Astrocyte (in vitro differentiated cells and primary cell): ENCODE data around the gene COA7. TPM values are rescaled to one million over a fixed set of nuclear protein-coding genes. Genes with fewer than 3 reads are reported as not detected.
"Not testable (repeated sequence)": the region's sequence is repeated elsewhere in the genome, so short reads cannot be mapped to it uniquely, and the experiment has no call there.

Experiments used
- DNase-seq: peaks from one replicate; pipeline ENCODE4 v3.0.0-alpha.2; 2010; ENCODE audit warnings: low read depth
- FAIRE-seq: peaks from 2 replicates; lab custom pipeline; 2011; peaks lifted over from hg19 to GRCh38; lab: Jason Lieb, UNC
- H2AFZ ChIP-seq: 2 replicates; pipeline ENCODE4 v1.6.0; 2012; ENCODE audit warnings: low read depth, low read length, inconsistent platforms
- H3K27ac ChIP-seq: 2 replicates; pipeline ENCODE4 v1.5.1; 2011; ENCODE audit warnings: low read depth, low read length, inconsistent platforms
- H3K27me3 ChIP-seq: 2 replicates; pipeline ENCODE4 v1.6.0; 2011; ENCODE audit warnings: low read length, inconsistent platforms; ENCODE audit not compliant: insufficient read depth
- H3K36me3 ChIP-seq: 2 replicates; pipeline ENCODE4 v1.5.1; 2011; ENCODE audit warnings: low read length, inconsistent platforms; ENCODE audit not compliant: insufficient read depth
- H3K4me1 ChIP-seq: 2 replicates; pipeline ENCODE4 v1.5.1; 2011; ENCODE audit warnings: low read length, inconsistent platforms; ENCODE audit not compliant: insufficient read depth
- H3K4me2 ChIP-seq: 2 replicates; pipeline ENCODE4 v1.6.0; 2012; ENCODE audit warnings: low read length, inconsistent platforms
- H3K4me3 ChIP-seq: 2 replicates; pipeline ENCODE4 v1.5.1; 2011; ENCODE audit warnings: low read depth, mild to moderate bottlenecking, low read length, inconsistent platforms; ENCODE audit not compliant: insufficient read depth
- H3K79me2 ChIP-seq: 2 replicates; pipeline ENCODE4 v1.6.0; 2012; ENCODE audit warnings: mild to moderate bottlenecking, low read length, inconsistent platforms; ENCODE audit not compliant: insufficient read depth
- H3K9ac ChIP-seq: 2 replicates; pipeline ENCODE4 v1.6.0; 2012; ENCODE audit warnings: mild to moderate bottlenecking, low read length, inconsistent platforms
- H3K9me3 ChIP-seq: 2 replicates; pipeline ENCODE4 v1.5.1; 2012; ENCODE audit warnings: low read depth, mild to moderate bottlenecking, low read length, inconsistent platforms; ENCODE audit not compliant: insufficient read depth
- H4K20me1 ChIP-seq: 2 replicates; pipeline ENCODE4 v1.6.0; 2012; ENCODE audit warnings: low read length, inconsistent platforms; ENCODE audit not compliant: insufficient read depth
- H3K27ac Mint-ChIP-seq: one replicate; pipeline ENCODE4 v1.8.0; 2021; ENCODE audit warnings: mild to moderate bottlenecking, mixed read lengths; ENCODE audit not compliant: unreplicated experiment
- H3K27me3 Mint-ChIP-seq: one replicate; pipeline ENCODE4 v1.8.0; 2021; ENCODE audit warnings: low read depth, mixed read lengths; ENCODE audit not compliant: unreplicated experiment
- H3K36me3 Mint-ChIP-seq: one replicate; pipeline ENCODE4 v1.8.0; 2021; ENCODE audit warnings: low read depth, mixed read lengths; ENCODE audit not compliant: unreplicated experiment
- H3K4me1 Mint-ChIP-seq: one replicate; pipeline ENCODE4 v1.8.0; 2021; ENCODE audit warnings: low read depth, mixed read lengths; ENCODE audit not compliant: unreplicated experiment
- H3K4me3 Mint-ChIP-seq: one replicate; pipeline ENCODE4 v1.8.0; 2021; ENCODE audit warnings: mild to moderate bottlenecking, moderate library complexity, mixed read lengths; ENCODE audit not compliant: unreplicated experiment
- H3K9me3 Mint-ChIP-seq: one replicate; pipeline ENCODE4 v1.8.0; 2021; ENCODE audit warnings: mild to moderate bottlenecking, mixed read lengths; ENCODE audit not compliant: unreplicated experiment
- CTCF ChIP-seq: IDR thresholded peaks from 2 replicates; pipeline ENCODE4 v1.5.1; 2011; ENCODE audit warnings: low read depth, mild to moderate bottlenecking, inconsistent platforms, low read length, moderate library complexity; ENCODE audit not compliant: insufficient read depth
- EZH2 ChIP-seq: IDR thresholded peaks from 2 replicates; pipeline ENCODE4 v1.6.1; 2012; ENCODE audit warnings: mild to moderate bottlenecking, low read length, inconsistent platforms; ENCODE audit not compliant: insufficient read depth
- total RNA-seq: library from RNA; stranded (reverse); gene quantifications from 2 replicates; pipeline ENCODE4 v1.2.1, GENCODE V29; 2021

The COA7 gene
- total RNA-seq, 1 donor from 2014 or later: 18.4 TPM

- not testable (repeated sequence) for H3K4me1 Mint-ChIP-seq
Measured at GRCh38 chr1:52686261-52686751, 11.8 kb downstream of the COA7 start.

GRCh38 chr1:52684545-52684944 is 13.6 kb downstream of the COA7 start:
- no peaks in the 10 kb centered on the region for H4K20me1 ChIP-seq
- peaks cover 19% of the 10 kb centered on the region for H3K36me3 ChIP-seq
- no peaks in the 10 kb centered on the region for H3K4me1 ChIP-seq
- no peaks in the 10 kb centered on the region for H3K27me3 ChIP-seq
- H3K9me3 ChIP-seq: no peaks in the 10 kb centered on the region
- no peaks in the 10 kb centered on the region for H3K79me2 ChIP-seq
- Mint-ChIP-seq H3K36me3 (no peaks in the 10 kb centered on the region), H3K9me3 (no peaks in the 10 kb centered on the region), H3K27me3 (no peaks in the 10 kb centered on the region), H3K27ac (no peak overlapping the region), H3K4me3 (no peak overlapping the region), H3K4me1 (no peaks in the 10 kb centered on the region)
- H2AFZ ChIP-seq: no peak overlapping the region
- no peak overlapping the region for H3K27ac ChIP-seq
- no peak overlapping the region for H3K9ac ChIP-seq
- H3K4me2 ChIP-seq: no peak overlapping the region
- TF ChIP-seq CTCF: no peak
- TF ChIP-seq EZH2: no peak
- FAIRE-seq: no peak
- no peak overlapping the region for H3K4me3 ChIP-seq
- DNase-seq: no peak

More at GRCh38 chr1:52686261-52686751, 11.8 kb downstream of the COA7 start:
- H4K20me1 ChIP-seq, H3K27ac ChIP-seq, H2AFZ ChIP-seq, FAIRE-seq, H3K4me3 ChIP-seq, H3K36me3 Mint-ChIP-seq, H3K9ac ChIP-seq, H3K9me3 Mint-ChIP-seq, H3K9me3 ChIP-seq, DNase-seq, H3K27me3 Mint-ChIP-seq, H3K79me2 ChIP-seq, H3K4me3 Mint-ChIP-seq, H3K4me1 ChIP-seq, H3K4me2 ChIP-seq, H3K27me3 ChIP-seq, H3K27ac Mint-ChIP-seq: not testable (repeated sequence)
- peaks cover 23% of the 10 kb centered on the region for H3K36me3 ChIP-seq
- TF ChIP-seq CTCF: peak; percentile 74

GRCh38 chr1:52683367-52683940 is 14.7 kb downstream of the COA7 start:
- no peak overlapping the region for H3K4me3 ChIP-seq
- no peak overlapping the region for H2AFZ ChIP-seq
- H3K4me2 ChIP-seq: no peak overlapping the region
- FAIRE-seq (no peak), DNase-seq (no peak)
- no peaks in the 10 kb centered on the region for H3K9me3 ChIP-seq
- H4K20me1 ChIP-seq: no peaks in the 10 kb centered on the region
- no peaks in the 10 kb centered on the region for H3K27me3 Mint-ChIP-seq
- TF ChIP-seq CTCF: no peak
- TF ChIP-seq EZH2: no peak
- H3K27me3 ChIP-seq: no peaks in the 10 kb centered on the region
- no peaks in the 10 kb centered on the region for H3K79me2 ChIP-seq
- no peaks in the 10 kb centered on the region for H3K4me1 ChIP-seq
- H3K27ac Mint-ChIP-seq: no peak overlapping the region
- no peaks in the 10 kb centered on the region for H3K36me3 Mint-ChIP-seq
- H3K4me1 Mint-ChIP-seq: no peaks in the 10 kb centered on the region
- H3K4me3 Mint-ChIP-seq: no peak overlapping the region
- H3K27ac ChIP-seq: no peak overlapping the region
- H3K9me3 Mint-ChIP-seq: no peaks in the 10 kb centered on the region
- H3K36me3 ChIP-seq: peaks cover 19% of the 10 kb centered on the region
- no peak overlapping the region for H3K9ac ChIP-seq
